WI38 (cell line): ENCODE measurements around the gene KRTAP5-5.
"Not testable (repeated sequence)": the region's sequence is repeated elsewhere in the genome, so short reads cannot be mapped to it uniquely, and the experiment has no call there.

Source experiments
- H3K4me3 ChIP-seq: 2 replicates; pipeline ENCODE4 v1.5.1; 2011; ENCODE audit warnings: low read depth, mild to moderate bottlenecking, control low read depth, low read length
- CTCF ChIP-seq: IDR thresholded peaks from 2 replicates; pipeline ENCODE4 v1.5.1; 2012; ENCODE audit warnings: low read depth, mild to moderate bottlenecking, control low read depth, low read length

Gene KRTAP5-5

GRCh38 chr11:1597331-1597993 lies 32.1 kb upstream of the KRTAP5-5 start:
- no peak for TF ChIP-seq CTCF
- no peak overlapping the region for H3K4me3 ChIP-seq

GRCh38 chr11:1597994-1598380 lies 31.6 kb upstream of the KRTAP5-5 start, which contains the start of gene KRTAP5-2:
KRTAP5-2 (minus strand) TSS chr11:1598294; CDS start chr11:1598250, 44 bp downstream.
- no peak for TF ChIP-seq CTCF
- H3K4me3 ChIP-seq: no peak within 1 kb of the TSS

GRCh38 chr11:1598406-1598805 lies 31.2 kb upstream of the KRTAP5-5 start:
- H3K4me3 ChIP-seq: not testable (repeated sequence)

- H3K4me3 ChIP-seq: no peak overlapping the region
- TF ChIP-seq CTCF: no peak
Measured at GRCh38 chr11:1598816-1599215, 30.8 kb upstream of the KRTAP5-5 start.

- no peak for TF ChIP-seq CTCF
- H3K4me3 ChIP-seq: no peak overlapping the region
Measured at GRCh38 chr11:1600626-1601025, 28.9 kb upstream of the KRTAP5-5 start.

- not testable (repeated sequence) for H3K4me3 ChIP-seq
Measured at GRCh38 chr11:1601663-1602062, 27.9 kb upstream of the KRTAP5-5 start.

- H3K4me3 ChIP-seq: no peak overlapping the region
Measured at GRCh38 chr11:1603629-1604028, 25.9 kb upstream of the KRTAP5-5 start.

GRCh38 chr11:1604181-1604580 lies 25.4 kb upstream of the KRTAP5-5 start:
- H3K4me3 ChIP-seq: no peak overlapping the region
- TF ChIP-seq CTCF: no peak

More at GRCh38 chr11:1603629-1604028, 25.9 kb upstream of the KRTAP5-5 start:
- TF ChIP-seq CTCF: no peak
